Stimulated activated CD8-positive, alpha-beta memory T cell treated with anti-CD3 and anti-CD28 coated beads, Interleukin-15, amount 100 ng/mL, for 4 hours (primary cell): ENCODE measurements around the gene LRRC56.

Experiments
- DNase-seq, 2 donors: peaks; one replicate each; pipeline ENCODE4 v3.0.0-alpha.2; 2020; ENCODE audit warnings: low read depth in 2 of 2

The LRRC56 gene

DNA sequence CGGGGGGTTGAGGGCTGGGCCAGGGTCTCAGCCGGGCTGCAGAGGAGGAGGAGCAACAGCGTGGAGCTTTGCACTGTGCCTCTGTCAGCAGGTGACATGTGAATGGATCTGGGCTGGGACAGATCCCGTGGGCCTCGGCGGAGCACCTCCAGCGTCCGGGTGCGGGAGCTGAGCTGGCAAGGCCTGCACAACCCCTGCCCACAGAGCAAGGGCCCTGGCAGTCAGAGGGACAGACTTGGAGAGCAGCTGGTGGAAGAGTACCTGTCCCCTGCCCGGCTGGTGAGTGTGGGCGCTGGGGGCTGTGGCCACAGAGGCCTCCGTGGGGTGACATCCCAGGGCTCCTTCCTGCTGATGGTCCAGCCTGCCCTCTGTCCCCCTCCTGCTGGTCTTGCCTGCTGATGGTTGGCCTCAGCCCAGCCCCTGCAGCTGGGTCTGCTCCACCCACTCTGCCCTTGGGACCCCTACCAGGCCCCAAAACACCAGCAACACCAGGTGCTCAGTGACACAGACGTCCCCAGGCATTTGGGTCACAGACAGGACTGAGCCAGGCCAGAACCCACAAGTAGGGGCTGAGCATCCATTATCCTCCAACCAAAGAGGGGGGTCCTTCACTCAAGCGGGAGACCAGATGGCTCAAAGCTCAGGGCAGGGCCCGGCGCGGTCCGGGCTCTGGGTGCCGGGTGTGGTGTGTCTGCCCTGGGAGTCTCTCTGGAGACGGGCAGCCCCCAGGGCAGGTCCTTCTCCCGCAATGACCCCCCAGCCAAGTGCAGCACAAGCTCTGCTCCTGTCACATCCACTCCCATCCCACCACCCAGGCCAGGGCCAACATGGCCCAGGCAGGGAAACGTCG is 3.5 kb downstream of the LRRC56 start:
- DNase-seq = no peak

DNA sequence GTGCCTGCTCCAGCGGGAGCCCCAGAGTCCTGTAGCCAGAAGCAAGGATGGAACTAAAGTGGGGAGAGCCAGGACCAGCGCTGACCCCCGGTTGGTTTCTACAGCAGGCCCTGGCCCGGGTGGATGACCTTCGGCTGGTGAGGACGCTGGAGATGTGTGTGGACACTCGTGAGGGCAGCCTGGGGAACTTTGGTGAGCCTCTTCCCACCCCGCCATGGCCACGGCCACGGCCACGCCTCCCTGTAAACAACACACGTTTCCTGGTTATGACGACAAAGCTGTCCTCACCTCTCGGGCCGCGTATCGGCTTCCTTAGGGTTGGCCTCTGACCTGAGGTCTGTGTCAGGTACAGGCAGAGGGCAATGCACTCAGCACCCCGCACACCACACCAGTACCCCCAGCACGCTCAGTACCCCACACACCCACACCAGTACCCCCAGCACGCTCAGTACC is 4.1 kb downstream of the LRRC56 start:
- DNase-seq = no peak

DNA sequence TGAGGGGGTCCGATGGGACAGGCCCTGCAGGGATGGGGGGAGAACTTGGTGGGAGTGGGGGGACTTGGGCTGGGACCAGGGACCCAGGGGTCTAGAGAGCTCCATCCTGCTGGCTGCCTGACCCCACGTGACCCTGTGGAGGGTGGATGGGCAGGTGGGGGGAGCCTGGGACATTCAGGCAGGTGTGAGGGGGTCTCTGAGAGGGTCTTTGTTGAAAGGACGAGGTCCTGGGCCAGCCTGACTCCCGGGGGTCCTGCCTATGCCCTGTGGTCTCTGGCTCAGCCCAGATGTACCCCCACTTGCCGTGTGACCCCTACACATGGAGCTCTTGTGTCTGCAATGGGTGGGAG is 7.5 kb downstream of the LRRC56 start:
- DNase-seq = no peak

DNA sequence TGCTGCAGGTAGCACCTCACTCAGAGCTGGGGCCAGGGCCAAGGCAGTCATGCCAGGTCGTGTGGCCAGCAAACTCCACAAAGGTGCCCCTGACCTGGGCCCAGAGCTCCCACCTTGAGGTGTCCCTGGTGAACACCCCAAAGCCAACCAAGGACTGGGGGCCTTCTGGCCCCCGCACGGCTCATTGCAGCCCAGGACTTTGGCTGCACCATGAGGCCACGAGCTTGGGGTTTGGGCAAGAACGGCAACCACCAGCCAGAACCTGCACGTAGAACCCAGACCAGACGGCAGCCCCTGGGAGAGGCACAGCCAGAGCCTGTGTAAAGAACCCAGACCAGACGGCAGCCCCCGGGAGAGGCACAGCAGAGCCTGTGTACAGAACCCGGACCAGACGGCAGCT is 7.8 kb downstream of the LRRC56 start:
- DNase-seq = no peak

DNA sequence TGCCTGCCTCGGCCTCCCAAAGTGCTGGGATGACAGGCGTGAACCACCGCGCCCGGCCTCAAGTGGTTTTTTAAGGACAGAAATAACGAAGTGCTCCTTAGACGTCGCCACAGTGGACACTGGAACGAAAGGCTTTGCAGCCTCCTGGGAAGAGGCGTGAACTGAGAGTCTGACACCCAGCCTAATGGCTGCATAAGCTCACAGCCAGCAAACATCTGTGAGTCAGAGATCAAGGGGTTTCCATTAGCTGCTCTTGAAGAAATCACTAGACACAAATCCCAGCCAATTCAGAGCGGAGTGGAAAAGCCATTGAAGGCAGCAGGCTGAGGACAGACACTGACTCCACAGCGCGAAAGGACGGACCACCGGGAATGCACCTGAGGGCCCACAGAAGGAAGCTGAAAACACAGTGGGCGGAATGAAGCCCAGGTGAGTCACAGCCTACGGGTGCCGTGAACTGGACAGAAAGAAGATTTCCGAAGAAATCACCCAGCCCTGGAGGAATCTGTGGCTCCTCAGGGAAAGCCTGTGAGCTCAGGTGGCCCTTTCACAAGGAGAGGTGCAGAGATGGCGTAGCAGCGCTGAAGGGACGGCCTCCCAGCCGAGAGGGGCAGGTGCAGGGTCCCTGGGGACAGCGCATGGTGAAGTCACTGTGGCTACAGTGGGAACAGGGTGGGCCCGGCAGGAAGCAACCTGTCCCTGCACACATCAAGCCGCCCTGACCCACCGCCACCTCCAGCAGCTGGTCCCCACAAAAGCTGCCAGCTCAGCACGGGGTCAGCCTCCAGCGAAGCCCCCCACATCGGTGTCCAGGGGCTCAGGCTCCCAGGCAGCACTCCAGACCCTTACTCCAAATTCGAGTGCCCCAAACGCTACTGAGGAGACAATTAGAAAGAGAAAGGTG is 11.6 kb downstream of the LRRC56 start:
- DNase-seq = no peak

DNA sequence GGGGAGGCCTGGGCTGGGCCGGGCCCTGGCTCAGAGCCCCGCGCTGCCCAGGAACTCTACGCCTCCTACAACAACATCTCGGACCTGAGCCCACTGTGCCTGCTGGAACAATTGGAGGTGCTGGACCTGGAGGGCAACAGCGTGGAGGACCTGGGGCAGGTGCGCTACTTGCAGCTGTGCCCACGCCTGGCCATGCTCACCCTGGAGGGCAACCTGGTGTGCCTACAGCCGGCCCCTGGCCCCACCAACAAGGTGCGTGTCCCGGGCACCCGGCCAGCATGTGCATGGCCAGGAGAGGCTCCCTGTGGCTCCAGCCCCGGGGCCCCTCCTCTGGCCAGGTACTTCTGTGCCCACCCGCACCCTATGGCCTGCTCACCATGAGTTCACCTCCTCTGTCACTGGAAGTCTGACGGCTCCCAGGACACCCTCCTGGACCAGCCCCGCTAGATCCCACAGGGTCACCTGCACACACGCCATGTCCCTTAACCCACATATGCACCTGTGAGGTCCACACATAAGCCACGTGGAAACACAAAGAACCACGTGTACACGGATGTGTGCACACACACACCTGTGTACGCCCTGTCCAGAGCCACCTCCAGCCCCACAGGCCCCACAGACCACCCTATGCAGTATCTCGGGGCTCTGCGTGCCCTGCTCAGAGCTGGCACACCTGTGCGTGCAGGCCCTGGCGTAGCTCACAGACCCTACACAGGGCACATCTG is 12.9 kb downstream of the LRRC56 start:
- DNase-seq = no peak

DNA sequence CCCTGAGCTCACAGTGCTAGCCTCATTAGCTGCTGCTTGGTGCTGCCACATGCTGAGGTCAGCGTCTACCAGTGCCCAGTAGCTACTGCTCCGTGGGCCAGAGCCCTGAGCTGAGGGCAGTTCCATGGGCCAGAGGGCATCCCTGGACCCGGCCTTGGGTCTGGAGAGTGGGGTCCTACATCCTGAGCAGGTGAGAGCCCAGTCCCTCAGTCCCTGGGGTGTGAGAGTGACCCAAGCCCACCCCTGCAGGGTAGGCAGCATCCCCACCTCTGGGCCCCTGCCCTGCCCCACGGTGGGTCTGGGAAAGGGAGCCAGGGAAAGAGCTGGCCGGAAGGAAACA is 13.4 kb downstream of the LRRC56 start:
- DNase-seq = no peak

DNA sequence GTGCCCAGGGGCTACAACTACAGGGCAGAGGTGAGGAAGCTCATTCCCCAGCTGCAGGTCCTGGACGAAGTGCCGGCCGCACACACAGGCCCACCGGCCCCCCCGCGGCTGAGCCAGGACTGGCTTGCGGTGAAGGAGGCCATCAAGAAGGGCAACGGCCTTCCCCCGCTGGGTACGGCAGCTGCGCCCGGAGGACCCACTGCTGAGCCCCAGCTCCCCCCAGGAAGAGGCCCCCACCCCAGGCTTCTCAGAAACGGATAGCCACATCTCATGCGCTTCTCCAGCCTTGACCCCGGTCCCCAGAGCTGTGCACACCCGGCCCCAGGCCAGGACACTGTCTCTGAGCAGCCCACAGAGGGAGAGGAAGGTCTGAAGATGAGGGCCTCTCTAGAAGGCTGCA is 13.8 kb downstream of the LRRC56 start:
- DNase-seq = no peak

DNA sequence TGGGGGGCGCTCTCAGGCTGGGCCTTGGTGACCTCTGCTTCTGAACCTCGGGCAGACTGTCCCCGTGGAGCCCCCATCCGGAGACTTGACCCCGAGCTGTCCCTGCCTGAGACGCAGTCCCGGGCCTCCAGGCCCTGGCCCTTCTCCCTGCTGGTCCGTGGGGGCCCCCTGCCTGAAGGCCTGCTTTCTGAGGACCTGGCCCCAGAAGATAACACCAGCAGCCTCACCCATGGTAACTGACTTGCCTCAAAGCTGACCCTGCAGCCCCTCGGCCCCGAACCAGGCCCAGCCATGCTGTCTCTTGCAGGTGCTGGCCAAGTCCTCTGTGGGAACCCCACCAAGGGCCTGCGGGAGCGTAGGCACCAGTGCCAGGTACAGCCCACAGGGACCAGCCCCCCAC is 14.3 kb downstream of the LRRC56 start:
- DNase-seq = no peak

DNA sequence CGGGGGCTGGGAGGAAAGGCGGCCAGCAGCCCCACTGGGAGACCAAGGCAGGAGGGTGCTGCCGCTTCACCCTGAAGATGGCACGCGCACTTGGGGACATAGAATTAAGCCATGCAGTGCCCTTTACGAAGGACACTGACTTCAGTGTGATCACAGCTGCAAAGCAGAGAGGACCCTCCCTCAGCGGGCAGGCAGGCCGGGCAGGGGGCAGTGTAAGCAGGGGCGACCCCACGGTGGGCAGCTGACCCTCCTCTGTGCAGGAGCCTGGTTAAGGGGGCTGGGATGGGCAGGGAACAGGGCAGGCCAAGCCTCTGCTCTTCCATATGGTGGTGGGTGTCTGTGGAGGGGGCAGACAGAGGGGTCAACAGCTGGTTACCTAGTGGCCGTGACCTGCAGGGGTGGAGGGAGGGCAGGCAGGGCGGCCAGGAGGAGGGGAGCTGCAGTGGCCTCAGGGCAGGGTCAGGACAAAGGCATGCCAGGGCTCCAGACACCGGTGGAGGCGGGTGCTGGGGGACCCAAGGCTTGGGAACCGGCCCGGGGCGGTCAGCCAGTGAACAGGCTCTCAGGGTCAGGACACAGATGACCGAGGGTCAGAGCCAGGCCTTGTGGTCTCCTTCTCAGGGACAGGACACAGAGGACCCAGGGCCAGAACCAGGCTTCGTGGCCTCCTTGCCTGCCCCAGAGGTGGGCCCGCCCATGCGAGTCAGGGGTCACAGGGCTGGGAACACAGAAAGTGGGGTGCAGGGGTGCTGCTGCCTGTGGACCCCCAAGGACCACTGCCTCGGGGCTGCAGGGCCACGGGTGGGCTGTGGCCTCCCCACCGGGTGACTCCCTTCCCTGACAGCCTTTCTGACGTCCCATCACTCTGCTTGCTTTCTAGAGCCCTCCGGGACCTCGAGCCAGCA is 16.0 kb downstream of the LRRC56 start:
- no peak for DNase-seq

DNA sequence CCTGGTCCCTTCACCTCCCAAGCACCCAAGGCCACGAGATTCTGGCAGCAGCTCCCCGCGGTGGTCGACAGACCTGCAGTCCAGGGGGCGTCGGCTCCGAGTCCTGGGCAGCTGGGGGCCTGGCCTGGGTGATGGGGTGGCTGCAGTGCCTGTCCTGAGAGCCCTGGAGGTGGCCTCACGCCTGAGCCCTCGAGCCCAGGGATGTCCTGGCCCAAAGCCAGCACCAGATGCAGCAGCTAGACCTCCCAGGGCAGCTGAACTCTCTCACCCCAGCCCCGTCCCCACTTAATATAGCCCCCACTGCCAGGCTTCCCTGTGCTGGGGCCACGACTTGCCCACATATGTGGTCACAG is 16.6 kb downstream of the LRRC56 start:
- no peak for DNase-seq

DNA sequence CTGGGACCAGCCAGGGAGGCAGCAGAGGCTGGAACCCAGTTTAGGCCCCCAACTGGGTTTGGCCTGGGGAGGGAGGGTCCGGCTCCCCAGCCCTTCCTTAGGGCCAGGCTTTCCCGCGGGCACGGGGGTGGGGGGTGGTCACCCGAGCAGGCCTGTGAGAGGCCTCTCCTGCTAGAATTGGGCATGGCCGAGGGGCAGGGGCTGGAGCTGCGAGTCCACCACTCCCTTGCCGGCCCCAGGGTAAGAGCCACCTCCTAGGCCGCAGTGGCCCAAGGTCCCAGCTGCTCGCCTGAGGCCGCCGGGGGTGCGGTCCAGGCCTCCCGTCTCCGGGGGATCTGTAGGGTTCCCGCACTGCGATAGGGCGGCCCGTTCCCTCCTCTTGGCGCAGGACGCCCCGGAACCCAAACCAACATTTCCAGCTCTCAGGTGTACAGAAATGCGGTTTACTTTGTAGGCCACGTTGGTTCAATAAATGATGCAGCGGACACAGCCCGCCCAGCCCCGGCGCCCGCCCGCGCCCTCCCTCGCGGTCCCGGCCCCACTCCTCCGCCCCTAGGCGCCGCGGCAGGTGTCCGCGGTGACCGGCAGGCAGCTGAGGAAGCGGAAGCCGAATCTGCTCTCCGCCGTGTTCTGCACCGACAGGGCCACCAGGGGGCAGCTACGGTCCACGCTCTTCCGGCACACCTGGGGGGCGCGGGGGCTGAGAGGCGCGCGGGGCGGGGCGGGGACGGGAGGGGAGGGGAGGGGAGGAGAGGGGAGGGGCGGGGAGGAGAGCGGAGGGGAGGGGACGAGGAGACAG is 17.3 kb downstream of the LRRC56 start:
- DNase-seq = peak; percentile 40 to 52

DNA sequence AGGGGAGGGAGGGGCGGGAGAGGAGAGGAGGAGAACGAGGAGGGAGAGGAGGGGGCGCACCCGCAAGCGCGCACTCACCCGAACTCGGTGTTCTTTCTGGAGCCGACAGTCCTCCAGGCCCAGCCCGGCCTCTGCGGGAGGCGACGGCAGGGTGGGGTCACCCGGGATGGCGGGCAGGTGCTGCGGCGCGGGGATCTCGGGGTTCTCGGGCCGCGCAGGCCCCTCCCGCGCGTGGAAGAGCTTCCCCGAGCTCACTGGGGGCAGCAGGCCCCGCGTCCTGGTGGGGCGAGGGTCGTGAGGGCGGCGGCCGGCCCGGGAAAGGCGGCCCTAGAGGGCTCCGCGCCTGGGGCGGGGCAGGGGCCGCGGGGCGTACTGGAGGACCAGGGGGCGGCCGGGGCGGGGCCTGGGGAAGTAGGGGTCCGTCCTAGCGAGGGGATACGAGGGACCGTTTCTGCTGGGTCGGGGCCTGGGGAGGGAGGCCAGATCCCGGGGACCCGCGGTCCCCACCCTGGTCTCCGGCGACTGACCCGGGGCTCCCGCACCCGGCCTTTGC is 18.0 kb downstream of the LRRC56 start:
- no peak for DNase-seq

DNA sequence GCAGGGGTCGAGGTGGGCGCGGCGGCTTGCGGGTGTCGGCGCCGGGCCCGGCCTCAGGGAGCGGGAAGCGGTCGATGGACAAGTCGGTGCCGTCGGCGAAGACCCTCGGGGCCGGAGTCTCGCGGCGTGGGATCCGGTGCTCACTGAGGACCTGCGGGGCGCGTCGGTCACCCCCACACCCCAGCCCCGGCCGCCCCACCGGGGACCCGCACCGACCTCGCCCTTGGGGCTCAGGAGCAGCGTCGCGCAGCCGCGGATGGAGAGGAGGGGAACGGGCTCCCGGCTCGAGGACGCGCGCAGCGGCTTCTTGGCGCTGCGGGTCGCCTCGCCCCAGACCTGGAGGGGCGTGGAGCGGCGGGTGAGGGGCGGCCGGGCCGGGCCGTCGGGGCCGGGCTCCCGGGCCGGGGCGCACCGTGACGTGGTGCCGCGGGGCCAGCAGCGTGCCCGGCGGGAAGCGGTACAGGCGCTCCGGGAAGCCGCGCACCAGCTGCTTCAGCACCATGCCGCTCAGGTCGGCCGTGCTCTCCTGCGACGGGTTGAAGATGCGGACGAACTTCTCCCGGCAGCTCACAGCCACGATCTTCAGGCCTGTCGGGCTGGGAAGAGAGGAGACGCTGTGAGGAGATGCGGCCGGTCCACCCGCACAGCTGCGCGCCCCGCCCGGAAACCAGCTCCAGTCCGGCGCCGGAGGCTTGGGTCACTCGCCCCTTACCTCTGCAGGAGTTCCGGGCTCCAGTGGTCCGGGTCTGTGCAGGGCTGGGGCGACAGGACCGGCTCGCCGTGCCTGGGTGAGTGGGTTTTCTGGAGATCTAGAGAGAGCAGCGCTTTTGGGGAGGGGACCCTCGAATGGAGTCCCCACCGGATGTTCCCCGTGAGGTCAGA is 18.7 kb downstream of the LRRC56 start:
- no peak for DNase-seq

DNA sequence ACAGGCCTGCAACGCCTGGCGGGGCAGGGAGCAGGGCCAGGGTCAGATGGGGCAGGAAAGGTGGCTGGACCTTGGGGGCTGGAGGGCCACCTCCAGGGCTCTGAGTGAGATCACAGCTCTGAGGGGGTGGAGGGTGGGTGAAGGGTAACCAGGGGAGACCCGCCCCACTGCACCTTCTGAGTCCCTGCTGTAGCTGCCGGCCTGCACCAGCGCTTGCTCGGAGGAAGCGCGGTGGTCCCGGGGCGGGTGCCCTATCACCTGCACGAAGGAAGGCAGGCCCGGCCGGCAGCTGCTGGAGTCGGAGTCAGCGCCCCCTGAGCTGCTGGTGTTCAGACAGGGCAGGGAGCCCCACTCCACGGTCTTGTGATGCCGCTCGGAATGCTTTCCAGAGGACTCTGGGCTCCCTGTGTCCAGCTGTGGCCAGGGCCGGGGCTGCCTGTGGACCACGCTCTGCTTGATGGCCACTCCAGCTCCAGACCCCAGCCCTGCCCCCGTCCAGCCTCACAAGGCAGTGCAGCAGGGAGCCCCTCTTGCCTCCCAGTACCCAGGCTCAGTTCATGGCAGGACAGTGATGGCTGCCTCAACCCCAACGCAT is 19.4 kb downstream of the LRRC56 start:
- no peak for DNase-seq

DNA sequence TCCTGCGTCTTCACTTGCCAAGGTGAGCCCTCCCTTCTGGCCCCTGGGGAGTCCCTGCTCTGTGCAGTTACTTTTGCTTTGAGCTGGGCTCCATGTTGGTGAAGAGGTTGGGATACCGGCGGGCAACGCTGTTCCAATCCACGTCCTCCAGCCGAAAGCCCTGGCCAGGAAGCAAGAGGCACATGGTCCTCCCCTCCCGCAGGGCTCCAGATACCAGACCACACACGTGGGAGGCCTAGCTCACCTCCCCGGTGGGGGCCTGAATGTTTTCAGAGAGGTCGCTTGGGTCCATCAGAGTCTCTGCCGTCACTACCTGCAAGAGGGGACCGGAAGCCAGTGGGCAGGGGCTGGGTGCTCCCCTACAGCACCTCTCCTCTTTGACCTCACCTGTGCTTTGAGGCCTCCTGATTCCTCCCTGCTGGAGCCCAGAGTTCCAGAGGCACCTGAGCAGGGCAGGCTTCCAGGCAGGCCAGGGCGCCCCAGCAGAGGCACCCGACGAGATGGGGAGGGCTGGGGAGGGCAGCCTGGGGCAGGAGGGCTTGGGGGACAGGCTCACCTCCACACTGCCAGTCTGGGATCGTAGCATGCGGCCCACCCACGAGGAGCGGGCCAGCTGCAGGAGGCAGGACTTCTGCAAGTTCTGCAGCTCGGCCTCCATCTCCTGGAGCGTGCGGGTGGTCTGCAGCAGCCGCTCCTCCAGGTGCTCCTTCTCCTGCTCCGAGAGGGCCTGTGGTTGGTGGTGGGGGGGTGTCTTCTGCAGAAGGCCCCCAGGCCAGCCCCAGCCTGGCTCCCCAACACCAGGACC is 20.2 kb downstream of the LRRC56 start:
- DNase-seq = no peak

DNA sequence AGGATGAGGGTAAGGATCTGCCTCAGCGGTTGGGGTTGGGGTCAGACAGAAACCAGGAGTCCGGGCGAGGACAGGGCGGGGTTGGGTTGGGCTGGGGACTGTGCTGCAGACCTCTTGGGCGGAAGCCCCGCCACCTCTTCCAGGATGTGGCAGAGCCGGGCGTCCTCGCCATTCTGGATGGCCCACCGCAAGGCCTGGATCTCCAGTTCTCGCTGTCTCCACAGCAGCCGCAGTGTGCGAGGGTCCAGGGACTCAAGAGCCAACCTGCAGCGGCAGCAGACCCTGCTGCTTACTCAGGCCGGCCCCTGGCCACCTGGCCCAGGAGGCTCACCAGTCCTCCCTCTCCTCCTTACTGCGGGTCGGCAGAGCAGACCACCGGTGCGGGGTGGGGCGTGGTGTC is 21.2 kb downstream of the LRRC56 start:
- DNase-seq = no peak

DNA sequence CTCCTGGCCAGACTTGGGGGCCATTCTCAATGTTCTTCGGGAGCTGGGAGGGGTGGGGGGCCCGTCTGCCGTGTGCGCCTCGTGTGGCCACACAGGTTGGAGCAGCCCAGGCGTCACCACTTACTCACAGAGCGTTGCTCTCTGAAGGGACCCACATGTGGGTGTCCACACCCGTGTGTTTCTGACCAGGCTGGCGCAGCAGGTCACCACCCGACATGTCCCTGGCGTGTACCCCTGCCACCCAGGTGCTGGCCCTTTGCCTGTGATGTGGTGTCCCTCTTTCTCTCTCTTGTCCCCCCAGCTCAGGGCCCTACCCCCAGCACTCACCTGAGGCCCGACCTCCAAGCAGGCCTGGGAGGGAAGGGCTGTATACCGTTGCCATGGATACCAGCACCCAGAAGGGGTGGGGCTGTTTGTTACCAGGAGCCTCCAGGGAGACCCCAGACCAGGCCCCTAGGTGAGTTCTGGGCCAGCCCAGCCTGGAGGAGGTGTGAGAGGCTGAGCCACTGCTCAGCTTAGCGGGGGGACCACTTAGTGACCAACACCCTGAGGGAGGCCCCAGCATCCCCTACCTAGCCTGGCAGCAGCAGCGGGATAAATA is 21.8 kb downstream of the LRRC56 start:
- DNase-seq = no peak
